ENCODE measurements around the gene ZCCHC24. TPM values are rescaled to one million over a fixed set of nuclear protein-coding genes. Genes with fewer than 3 reads are reported as not detected.

ZCCHC24 gene
- total and polyA plus RNA-seq, 4 donors = 7.8 to 23.9 (median 14.8) TPM

DNA sequence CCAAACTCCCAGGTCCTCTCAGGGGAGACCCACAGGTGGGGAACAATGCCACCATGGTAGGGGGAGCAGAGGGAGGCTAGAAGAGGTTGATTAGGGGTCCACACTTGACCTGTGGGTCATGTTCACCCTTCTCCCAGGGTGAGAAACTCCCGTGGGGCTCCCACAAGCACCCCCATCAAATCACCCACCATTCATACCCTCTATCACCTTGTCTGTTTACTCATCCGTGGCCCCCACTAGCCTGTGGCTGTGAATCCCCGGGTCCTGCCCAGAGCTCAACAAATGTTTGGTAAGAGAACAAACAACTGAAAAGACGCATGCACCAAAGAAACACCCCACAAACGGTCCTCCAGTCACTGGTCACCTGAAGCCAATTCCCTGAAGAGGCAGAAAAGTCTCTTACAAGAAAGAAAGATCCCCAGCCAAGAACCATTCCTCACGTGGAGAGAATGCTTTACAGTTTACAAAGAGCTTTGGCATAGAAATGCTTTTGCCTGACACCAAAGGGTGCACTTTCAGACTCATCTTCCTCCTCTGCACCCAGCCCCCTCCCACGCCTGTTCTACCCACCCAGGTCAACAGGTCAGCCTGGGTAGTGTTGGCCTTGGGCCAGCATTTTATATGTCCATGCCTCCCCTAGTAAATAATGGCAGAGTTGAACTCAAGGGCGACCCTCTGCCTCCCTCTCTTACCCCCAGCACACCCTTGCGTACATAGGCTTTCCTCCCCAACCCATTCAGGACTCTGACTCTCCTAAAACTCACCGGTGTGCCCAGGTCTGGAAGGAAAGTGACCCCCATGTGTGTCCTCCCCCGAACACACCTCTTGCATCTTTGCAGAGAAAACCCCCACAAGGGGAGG is 1.9 kb downstream of the ZCCHC24 start:
- Histone ChIP-seq H3K9me3 (ENCODE audit: control insufficient read depth in 4 of 4, low read length in 3 of 4) (no peaks in the 10 kb centered on the region), H3K4me1 (ENCODE audit: control insufficient read depth in 4 of 4, insufficient read depth in 4 of 4, low read length in 3 of 4) (peaks cover 14 to 58% (median 55%) of the 10 kb centered on the region in 4 donors), H3K27ac (ENCODE audit: low read depth in 1 of 2, low read length in 2 of 2) (peak overlapping the region; percentile 81 to 88), H3K9ac (ENCODE audit: low read depth in 1 of 2, low read length in 2 of 2) (peak overlapping the region; percentile 42 to 87), H3K36me3 (ENCODE audit: control insufficient read depth in 4 of 4, insufficient read depth in 3 of 4, low read depth in 1 of 4, low read length in 3 of 4) (no peaks in the 10 kb centered on the region), H3K4me3 (ENCODE audit: low read depth in 1 of 3, low read length in 3 of 3) (peak overlapping the region; percentile 83 to 93 (median 87)), H3K27me3 (ENCODE audit: control insufficient read depth in 4 of 4, insufficient read depth in 4 of 4, low read length in 3 of 4) (no peaks in the 10 kb centered on the region)
- TF ChIP-seq, protein P1, sequence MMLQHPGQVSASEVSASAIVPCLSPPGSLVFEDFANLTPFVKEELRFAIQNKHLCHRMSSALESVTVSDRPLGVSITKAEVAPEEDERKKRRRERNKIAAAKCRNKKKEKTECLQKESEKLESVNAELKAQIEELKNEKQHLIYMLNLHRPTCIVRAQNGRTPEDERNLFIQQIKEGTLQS (IDR thresholded peaks at IDR 0.05) = no peak
- no peak for TF ChIP-seq RAD21 (IDR thresholded peaks at IDR 0.05)
- TF ChIP-seq YY1 (IDR thresholded peaks at IDR 0.05) = no peak
- no peak for TF ChIP-seq EGR1 (IDR thresholded peaks at IDR 0.05; ENCODE audit: low read depth in 2 of 2)
- TF ChIP-seq, protein P2, sequence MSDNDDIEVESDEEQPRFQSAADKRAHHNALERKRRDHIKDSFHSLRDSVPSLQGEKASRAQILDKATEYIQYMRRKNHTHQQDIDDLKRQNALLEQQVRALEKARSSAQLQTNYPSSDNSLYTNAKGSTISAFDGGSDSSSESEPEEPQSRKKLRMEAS (IDR thresholded peaks at IDR 0.05) = no peak
- TF ChIP-seq, protein P3, sequence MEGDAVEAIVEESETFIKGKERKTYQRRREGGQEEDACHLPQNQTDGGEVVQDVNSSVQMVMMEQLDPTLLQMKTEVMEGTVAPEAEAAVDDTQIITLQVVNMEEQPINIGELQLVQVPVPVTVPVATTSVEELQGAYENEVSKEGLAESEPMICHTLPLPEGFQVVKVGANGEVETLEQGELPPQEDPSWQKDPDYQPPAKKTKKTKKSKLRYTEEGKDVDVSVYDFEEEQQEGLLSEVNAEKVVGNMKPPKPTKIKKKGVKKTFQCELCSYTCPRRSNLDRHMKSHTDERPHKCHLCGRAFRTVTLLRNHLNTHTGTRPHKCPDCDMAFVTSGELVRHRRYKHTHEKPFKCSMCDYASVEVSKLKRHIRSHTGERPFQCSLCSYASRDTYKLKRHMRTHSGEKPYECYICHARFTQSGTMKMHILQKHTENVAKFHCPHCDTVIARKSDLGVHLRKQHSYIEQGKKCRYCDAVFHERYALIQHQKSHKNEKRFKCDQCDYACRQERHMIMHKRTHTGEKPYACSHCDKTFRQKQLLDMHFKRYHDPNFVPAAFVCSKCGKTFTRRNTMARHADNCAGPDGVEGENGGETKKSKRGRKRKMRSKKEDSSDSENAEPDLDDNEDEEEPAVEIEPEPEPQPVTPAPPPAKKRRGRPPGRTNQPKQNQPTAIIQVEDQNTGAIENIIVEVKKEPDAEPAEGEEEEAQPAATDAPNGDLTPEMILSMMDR (IDR thresholded peaks at IDR 0.05; ENCODE audit: low read depth, low read length, missing input control) = no peak
- TF ChIP-seq GABPA (IDR thresholded peaks at IDR 0.05 in 1 of 2, conservative IDR thresholded peaks at IDR 0.05 in 1 of 2) = no peak
- 13% methylated on average over 11 of the region's 11 CpGs for WGBS
- DNase-seq (ENCODE audit: low spot score) = no peak

DNA sequence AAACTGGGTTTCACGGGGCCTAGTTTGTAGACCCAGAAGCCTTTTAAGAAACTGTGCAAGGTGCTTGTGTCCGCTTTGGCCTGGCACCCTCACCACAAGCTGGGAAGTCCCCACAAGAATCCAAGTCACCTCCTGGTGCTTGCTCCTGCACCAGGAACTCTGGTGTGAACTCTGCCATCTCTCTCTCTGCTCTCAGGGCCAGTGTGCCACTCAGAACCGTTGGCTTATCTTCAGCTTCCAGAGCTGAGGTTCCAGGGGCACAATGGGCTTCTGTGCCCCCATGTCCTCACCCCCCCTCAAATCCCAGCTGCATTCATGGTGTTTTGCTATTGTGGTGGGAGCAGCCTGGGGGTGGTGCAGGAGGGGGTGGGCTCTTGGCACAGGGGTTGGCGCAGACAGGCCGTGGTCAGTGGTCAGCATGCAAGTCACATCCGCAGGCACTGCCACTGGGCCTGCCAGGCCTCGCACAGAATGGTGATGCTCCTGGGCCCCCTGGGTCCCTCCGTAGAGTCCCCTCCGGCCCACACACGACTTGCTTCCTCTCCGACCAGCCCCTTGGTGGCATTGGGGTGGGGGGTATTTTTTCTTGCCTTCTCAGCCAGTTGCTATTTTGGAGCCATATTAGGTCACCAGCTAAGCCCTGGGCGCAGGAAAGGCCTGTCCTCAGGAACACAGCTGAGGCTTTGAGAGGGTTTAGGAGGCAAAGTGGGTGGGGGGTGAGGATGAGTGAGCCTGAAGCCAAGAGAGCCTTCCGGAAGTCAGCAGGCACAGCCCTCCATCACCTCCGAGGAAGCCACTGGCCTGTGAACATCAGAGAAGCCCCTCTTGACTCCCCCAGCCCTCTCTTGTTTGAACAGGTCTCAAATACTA is 3.0 kb downstream of the ZCCHC24 start:
- H3K36me3 ChIP-seq (ENCODE audit: control insufficient read depth in 4 of 4, insufficient read depth in 3 of 4, low read depth in 1 of 4, low read length in 3 of 4) = no peaks in the 10 kb centered on the region
- DNase-seq (ENCODE audit: low spot score) = no peak
- WGBS = 83% methylated on average over 14 of the region's 14 CpGs
- H3K4me3 ChIP-seq (ENCODE audit: low read depth in 1 of 3, low read length in 3 of 3) = peak overlapping the region in 1 of 3 donors; percentile 87
- H3K27ac ChIP-seq (ENCODE audit: low read depth in 1 of 2, low read length in 2 of 2) = no peak overlapping the region
- H3K27me3 ChIP-seq (ENCODE audit: control insufficient read depth in 4 of 4, insufficient read depth in 4 of 4, low read length in 3 of 4) = no peaks in the 10 kb centered on the region
- H3K9ac ChIP-seq (ENCODE audit: low read depth in 1 of 2, low read length in 2 of 2) = peak overlapping the region in 1 of 2 donors; percentile 87
- no peaks in the 10 kb centered on the region for H3K9me3 ChIP-seq (ENCODE audit: control insufficient read depth in 4 of 4, low read length in 3 of 4)
- H3K4me1 ChIP-seq (ENCODE audit: control insufficient read depth in 4 of 4, insufficient read depth in 4 of 4, low read length in 3 of 4) = peaks cover 14 to 69% (median 61%) of the 10 kb centered on the region in 4 donors
- TF ChIP-seq, protein P4, sequence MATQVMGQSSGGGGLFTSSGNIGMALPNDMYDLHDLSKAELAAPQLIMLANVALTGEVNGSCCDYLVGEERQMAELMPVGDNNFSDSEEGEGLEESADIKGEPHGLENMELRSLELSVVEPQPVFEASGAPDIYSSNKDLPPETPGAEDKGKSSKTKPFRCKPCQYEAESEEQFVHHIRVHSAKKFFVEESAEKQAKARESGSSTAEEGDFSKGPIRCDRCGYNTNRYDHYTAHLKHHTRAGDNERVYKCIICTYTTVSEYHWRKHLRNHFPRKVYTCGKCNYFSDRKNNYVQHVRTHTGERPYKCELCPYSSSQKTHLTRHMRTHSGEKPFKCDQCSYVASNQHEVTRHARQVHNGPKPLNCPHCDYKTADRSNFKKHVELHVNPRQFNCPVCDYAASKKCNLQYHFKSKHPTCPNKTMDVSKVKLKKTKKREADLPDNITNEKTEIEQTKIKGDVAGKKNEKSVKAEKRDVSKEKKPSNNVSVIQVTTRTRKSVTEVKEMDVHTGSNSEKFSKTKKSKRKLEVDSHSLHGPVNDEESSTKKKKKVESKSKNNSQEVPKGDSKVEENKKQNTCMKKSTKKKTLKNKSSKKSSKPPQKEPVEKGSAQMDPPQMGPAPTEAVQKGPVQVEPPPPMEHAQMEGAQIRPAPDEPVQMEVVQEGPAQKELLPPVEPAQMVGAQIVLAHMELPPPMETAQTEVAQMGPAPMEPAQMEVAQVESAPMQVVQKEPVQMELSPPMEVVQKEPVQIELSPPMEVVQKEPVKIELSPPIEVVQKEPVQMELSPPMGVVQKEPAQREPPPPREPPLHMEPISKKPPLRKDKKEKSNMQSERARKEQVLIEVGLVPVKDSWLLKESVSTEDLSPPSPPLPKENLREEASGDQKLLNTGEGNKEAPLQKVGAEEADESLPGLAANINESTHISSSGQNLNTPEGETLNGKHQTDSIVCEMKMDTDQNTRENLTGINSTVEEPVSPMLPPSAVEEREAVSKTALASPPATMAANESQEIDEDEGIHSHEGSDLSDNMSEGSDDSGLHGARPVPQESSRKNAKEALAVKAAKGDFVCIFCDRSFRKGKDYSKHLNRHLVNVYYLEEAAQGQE (IDR thresholded peaks at IDR 0.05) = no peak
- TF ChIP-seq RAD21 (IDR thresholded peaks at IDR 0.05) (no peak), NR2F2 (IDR thresholded peaks at IDR 0.05) (no peak), HNF4A (conservative IDR thresholded peaks at IDR 0.05) (no peak), FOXA1 (IDR thresholded peaks at IDR 0.05) (no peak), FOXA2 (IDR thresholded peaks at IDR 0.05) (no peak), TAF1 (conservative IDR thresholded peaks at IDR 0.05) (no peak), EGR1 (IDR thresholded peaks at IDR 0.05; ENCODE audit: low read depth in 2 of 2) (no peak), YY1 (IDR thresholded peaks at IDR 0.05) (no peak), RXRA (IDR thresholded peaks at IDR 0.05) (no peak), JUND (IDR thresholded peaks at IDR 0.05) (no peak), HNF4G (IDR thresholded peaks at IDR 0.05) (no peak)
- TF ChIP-seq, protein P1 (IDR thresholded peaks at IDR 0.05) = no peak
- TF ChIP-seq, protein P3 (IDR thresholded peaks at IDR 0.05; ENCODE audit: low read depth, low read length, missing input control) = no peak
- TF ChIP-seq, protein P5, sequence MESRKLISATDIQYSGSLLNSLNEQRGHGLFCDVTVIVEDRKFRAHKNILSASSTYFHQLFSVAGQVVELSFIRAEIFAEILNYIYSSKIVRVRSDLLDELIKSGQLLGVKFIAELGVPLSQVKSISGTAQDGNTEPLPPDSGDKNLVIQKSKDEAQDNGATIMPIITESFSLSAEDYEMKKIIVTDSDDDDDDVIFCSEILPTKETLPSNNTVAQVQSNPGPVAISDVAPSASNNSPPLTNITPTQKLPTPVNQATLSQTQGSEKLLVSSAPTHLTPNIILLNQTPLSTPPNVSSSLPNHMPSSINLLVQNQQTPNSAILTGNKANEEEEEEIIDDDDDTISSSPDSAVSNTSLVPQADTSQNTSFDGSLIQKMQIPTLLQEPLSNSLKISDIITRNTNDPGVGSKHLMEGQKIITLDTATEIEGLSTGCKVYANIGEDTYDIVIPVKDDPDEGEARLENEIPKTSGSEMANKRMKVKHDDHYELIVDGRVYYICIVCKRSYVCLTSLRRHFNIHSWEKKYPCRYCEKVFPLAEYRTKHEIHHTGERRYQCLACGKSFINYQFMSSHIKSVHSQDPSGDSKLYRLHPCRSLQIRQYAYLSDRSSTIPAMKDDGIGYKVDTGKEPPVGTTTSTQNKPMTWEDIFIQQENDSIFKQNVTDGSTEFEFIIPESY (IDR thresholded peaks at IDR 0.05) = no peak
- TF ChIP-seq, protein P2 (IDR thresholded peaks at IDR 0.05) = no peak

Measured in liver (tissue), 9 donors.